SU-DHL-6 (cell line): ENCODE data around the gene C2orf72.

Experiments used
- H2AFZ ChIP-seq: fragments of 200-600 bp; sonication (generic); 2 replicates; pipeline ENCODE4 v1.6.1; 2014; ENCODE audit warnings: low read depth, mild to moderate bottlenecking, moderate library complexity, mixed read lengths, antibody characterized with exemption, low read length; ENCODE audit not compliant: severe bottlenecking
- H3F3A ChIP-seq: fragments of 200-600 bp; shearing (Covaris generic); 2 replicates; pipeline ENCODE4 v1.6.0; 2016; ENCODE audit warnings: antibody characterized with exemption, mild to moderate bottlenecking; ENCODE audit not compliant: insufficient read depth
- H3K27ac ChIP-seq: fragments of 200-600 bp; sonication (generic); 2 replicates; pipeline ENCODE4 v1.5.1; 2016; ENCODE audit warnings: low read depth, mild to moderate bottlenecking, low read length, moderate library complexity, mixed read lengths
- H3K27me3 ChIP-seq: fragments of 200-600 bp; sonication (generic), shearing (Covaris generic); 2 replicates; pipeline ENCODE4 v1.6.0; 2014; ENCODE audit warnings: mild to moderate bottlenecking, low read length
- H3K36me3 ChIP-seq: fragments of 200-600 bp; sonication (generic); 2 replicates; pipeline ENCODE4 v1.6.1; 2014; ENCODE audit warnings: mild to moderate bottlenecking, low read length, mixed read lengths
- H3K4me2 ChIP-seq: fragments of 300-600, 200-600 bp; shearing (Covaris generic), sonication (generic); 2 replicates; pipeline ENCODE4 v1.6.0; 2014; ENCODE audit warnings: low read length, low read depth, mild to moderate bottlenecking; ENCODE audit not compliant: poor library complexity, severe bottlenecking
- H3K4me3 ChIP-seq: fragments of 200-600 bp; sonication (generic); 2 replicates; pipeline ENCODE4 v1.5.1; 2014; ENCODE audit warnings: antibody characterized with exemption, low read length, mild to moderate bottlenecking, mixed read lengths; ENCODE audit not compliant: insufficient read depth, poor library complexity, severe bottlenecking
- H3K79me2 ChIP-seq: fragments of 200-600 bp; sonication (generic); 2 replicates; pipeline ENCODE4 v1.6.1; 2014; ENCODE audit warnings: mild to moderate bottlenecking, low read length, moderate library complexity; ENCODE audit not compliant: insufficient read depth
- H3K9ac ChIP-seq: fragments of 200-600 bp; sonication (generic); 2 replicates; pipeline ENCODE4 v1.7.0; 2014; ENCODE audit warnings: mild to moderate bottlenecking, low read length
- H3K9me2 ChIP-seq: fragments of 200-600 bp; sonication (generic); replicated peaks from 2 replicates; pipeline ENCODE4 v1.6.1; 2014; ENCODE audit warnings: low read length; ENCODE audit not compliant: insufficient read depth
- H3K9me3 ChIP-seq: fragments of 200-600 bp; sonication (generic); 2 replicates; pipeline ENCODE4 v1.6.1; 2014; ENCODE audit warnings: low read length, mixed read lengths; ENCODE audit not compliant: insufficient read depth
- H4K20me1 ChIP-seq: fragments of 200-600 bp; sonication (generic); 2 replicates; pipeline ENCODE4 v1.6.1; 2014; ENCODE audit warnings: low read depth, mild to moderate bottlenecking, antibody characterized with exemption, low read length, moderate library complexity, mixed read lengths
- CTCF ChIP-seq: fragments of 200-600 bp; sonication (generic); IDR thresholded peaks from one replicate; pipeline ENCODE4 v1.5.1; 2017; ENCODE audit warnings: antibody characterized with exemption, mild to moderate bottlenecking, low read length, moderate library complexity; ENCODE audit not compliant: insufficient read depth, poor library complexity, severe bottlenecking
- EZH2phosphoT487 ChIP-seq: fragments of 200-600 bp; sonication (generic), shearing (Covaris generic); conservative IDR thresholded peaks from 2 replicates; pipeline ENCODE4 v1.6.1; 2018; ENCODE audit warnings: mild to moderate bottlenecking, antibody characterized with exemption, low read length, moderate library complexity, mixed read lengths

The C2orf72 gene

GRCh38 chr2:231057590-231057989, 20.3 kb downstream of the C2orf72 start:
- H2AFZ ChIP-seq, result no peak overlapping the region
- no peak overlapping the region for H3K27ac ChIP-seq
- TF ChIP-seq EZH2phosphoT487, result no peak
- no peak for TF ChIP-seq CTCF

GRCh38 chr2:231058761-231059550, 21.6 kb downstream of the C2orf72 start:
- TF ChIP-seq EZH2phosphoT487, result no peak
- no peak for TF ChIP-seq CTCF
- H2AFZ ChIP-seq, result no peak overlapping the region
- H3K27me3 ChIP-seq, result no peaks in the 10 kb centered on the region
- no peaks in the 10 kb centered on the region for H3K9me2 ChIP-seq
- H3K36me3 ChIP-seq, result peaks cover 25% of the 10 kb centered on the region
- no peaks in the 10 kb centered on the region for H3K9me3 ChIP-seq
- H3K4me3 ChIP-seq, result no peak overlapping the region
- peaks cover 15% of the 10 kb centered on the region; the same call in 1 of the 2 replicates for H4K20me1 ChIP-seq
- H3F3A ChIP-seq, result no peaks in the 10 kb centered on the region
- H3K27ac ChIP-seq, result no peak overlapping the region
- 0 out of 2 replicates have a peak overlapping the region, but pooled peaks have one; percentile 90 for H3K9ac ChIP-seq
- H3K79me2 ChIP-seq, result peaks cover 49% of the 10 kb centered on the region
- H3K4me2 ChIP-seq, result peak overlapping the region; percentile 64

More at GRCh38 chr2:231057590-231057989, 20.3 kb downstream of the C2orf72 start:
- Histone ChIP-seq H3K9me2 (no peaks in the 10 kb centered on the region), H3K79me2 (peaks cover 49% of the 10 kb centered on the region), H3F3A (no peaks in the 10 kb centered on the region), H3K9ac (peak overlapping the region; percentile 90), H4K20me1 (peaks cover 15% of the 10 kb centered on the region; the same call in 1 of the 2 replicates), H3K4me3 (peak overlapping the region; percentile 84), H3K4me2 (peak overlapping the region; percentile 64), H3K9me3 (no peaks in the 10 kb centered on the region), H3K27me3 (no peaks in the 10 kb centered on the region), H3K36me3 (peaks cover 17% of the 10 kb centered on the region)

GRCh38 chr2:231059756-231060155, 22.4 kb downstream of the C2orf72 start:
- Histone ChIP-seq H3K79me2 (peaks cover 49% of the 10 kb centered on the region), H3K36me3 (peaks cover 25% of the 10 kb centered on the region), H3K27ac (no peak overlapping the region), H3K4me3 (no peak overlapping the region), H3K9ac (no peak overlapping the region), H2AFZ (no peak overlapping the region), H4K20me1 (peaks cover 15% of the 10 kb centered on the region; the same call in 1 of the 2 replicates), H3K27me3 (no peaks in the 10 kb centered on the region), H3F3A (no peaks in the 10 kb centered on the region), H3K4me2 (peak overlapping the region; percentile 64), H3K9me2 (no peaks in the 10 kb centered on the region), H3K9me3 (no peaks in the 10 kb centered on the region)
- TF ChIP-seq EZH2phosphoT487, result no peak
- TF ChIP-seq CTCF, result no peak
